Measurements from ENCODE around the gene ISG20L2.
"Not testable (repeated sequence)": the region's sequence is repeated elsewhere in the genome, so short reads cannot be mapped to it uniquely, and the experiment has no call there.

The ISG20L2 gene, protein sequence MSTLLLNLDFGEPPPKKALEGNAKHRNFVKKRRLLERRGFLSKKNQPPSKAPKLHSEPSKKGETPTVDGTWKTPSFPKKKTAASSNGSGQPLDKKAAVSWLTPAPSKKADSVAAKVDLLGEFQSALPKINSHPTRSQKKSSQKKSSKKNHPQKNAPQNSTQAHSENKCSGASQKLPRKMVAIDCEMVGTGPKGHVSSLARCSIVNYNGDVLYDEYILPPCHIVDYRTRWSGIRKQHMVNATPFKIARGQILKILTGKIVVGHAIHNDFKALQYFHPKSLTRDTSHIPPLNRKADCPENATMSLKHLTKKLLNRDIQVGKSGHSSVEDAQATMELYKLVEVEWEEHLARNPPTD

DNA sequence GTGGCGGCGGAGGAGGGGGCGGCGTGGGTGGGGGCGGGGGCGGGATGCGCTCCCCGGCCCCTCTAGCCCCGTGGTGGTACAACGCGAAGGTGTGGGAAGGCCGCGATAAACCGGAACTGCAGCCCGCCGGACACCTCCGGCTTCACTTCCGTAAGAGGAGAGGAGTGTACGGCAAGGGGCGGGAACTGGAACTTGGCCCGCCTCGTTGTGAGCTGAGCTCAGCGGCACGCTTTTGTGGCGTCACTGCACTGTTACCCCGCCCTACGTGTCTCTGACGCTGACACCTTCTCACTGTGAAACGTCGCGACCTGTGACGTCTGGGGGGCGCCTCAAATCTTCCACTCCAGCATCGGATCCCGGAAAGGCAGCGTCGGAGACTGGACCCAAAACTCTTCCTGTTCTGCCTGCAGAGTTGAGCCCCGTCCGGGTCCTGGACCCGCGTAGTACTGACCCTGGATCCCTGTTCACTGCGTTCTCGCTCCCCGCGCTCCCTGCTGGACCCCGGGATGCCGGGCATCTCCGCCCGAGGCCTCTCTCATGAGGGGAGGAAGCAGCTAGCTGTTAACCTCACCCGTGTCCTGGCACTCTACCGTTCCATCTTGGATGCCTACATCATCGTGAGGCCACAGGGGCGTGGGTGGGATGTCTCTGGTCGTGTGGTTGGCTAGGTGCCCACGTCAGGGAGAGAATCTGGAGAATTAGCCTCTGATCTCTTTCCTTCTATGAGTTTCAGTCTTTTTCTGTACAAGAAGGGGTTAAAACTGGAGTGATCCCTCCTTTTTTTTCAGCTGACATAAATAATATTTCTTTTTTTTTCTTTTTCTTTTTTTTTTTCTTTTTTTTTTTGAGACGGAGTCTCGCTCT lies at the start of gene ISG20L2:
ISG20L2 (minus strand) TSS at position 168 of the 864 bp plus-strand sequence. CDS start 1,114 bp downstream, outside the sequence.
- DNase-seq (ENCODE audit: low read depth in 4 of 4, low spot score in 1 of 4) = peak; percentile 75 to 95 (median 90)

DNA sequence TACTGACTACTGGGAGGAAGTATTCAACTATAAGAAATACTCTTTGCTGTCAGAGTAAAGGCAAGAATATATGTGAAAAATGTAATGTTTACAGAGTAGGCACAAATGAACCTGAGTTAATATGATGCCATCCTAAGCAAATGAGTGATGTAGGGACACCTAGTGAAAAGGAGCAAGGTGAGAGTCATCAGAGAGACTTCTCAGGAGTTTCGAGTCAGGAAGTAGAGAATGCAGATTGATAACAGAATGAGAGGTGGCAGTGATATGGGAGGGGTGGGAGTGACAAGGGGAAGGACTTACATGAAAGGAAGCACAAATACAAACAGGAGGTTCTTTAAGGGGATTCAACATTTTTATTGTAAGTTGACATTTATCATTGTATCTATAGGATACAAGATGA lies 49.0 kb upstream of the ISG20L2 start:
- DNase-seq (ENCODE audit: low read depth in 4 of 4, low spot score in 1 of 4) = no peak

DNA sequence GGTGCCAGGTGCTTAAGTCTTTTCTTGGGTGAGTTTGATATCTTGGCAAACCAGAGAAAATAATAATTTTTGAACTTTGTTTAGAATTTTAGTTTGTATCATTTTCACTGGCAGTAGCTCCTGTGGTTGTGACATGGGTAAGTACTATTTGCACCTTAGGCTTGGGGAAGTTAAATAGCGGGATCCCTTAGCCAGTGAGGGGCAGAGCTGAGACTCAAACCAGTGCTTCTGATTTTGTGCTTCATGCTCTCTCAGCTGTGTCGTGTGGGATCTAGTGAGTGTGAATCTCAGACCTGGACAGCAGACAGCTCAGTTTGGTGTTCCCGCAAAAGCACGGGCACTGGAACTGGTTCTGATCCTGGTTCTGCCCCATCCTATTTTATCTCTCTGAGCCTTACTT lies 48.4 kb upstream of the ISG20L2 start:
- DNase-seq (ENCODE audit: low read depth in 4 of 4, low spot score in 1 of 4) = no peak

DNA sequence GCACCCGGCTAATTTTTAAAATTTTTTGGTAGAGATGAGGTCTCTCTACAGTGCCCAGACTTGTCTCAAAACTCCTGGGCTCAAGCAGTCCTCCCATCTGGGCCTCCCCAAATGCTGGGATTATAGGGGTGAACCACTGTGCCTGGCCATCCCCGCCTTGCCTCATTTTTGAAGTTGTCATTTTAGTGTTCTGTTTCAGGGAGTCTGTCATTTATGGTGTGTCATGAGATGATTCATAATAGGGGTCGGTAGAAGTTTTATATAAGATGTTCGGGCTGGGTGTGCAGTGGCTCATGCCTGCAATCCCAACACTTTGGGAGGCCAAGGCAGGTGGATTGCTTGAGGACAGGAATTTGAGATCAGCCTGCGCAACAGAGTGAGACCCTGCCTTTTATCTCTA lies 47.2 kb upstream of the ISG20L2 start:
- DNase-seq (ENCODE audit: low read depth in 4 of 4, low spot score in 1 of 4) = no peak

DNA sequence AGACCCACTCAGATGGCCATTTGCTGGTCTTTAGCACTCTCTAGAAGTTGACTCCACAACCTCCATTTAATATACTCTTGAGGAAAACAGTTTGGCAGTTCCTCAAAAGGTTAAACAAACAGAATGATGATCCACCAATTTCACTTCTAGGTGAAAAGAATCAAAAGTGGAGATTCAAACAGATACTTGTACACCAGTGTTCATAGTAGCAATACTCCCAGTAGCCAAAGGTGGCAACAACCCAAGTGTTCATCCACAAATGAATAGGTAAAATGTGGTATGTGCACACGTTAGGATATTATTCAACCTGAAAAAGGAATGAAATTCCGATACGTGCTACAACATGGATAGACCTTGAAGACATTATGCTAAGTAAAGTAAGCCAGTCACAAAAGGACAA lies 45.0 kb upstream of the ISG20L2 start:
- no peak for DNase-seq (ENCODE audit: low read depth in 4 of 4, low spot score in 1 of 4)

DNA sequence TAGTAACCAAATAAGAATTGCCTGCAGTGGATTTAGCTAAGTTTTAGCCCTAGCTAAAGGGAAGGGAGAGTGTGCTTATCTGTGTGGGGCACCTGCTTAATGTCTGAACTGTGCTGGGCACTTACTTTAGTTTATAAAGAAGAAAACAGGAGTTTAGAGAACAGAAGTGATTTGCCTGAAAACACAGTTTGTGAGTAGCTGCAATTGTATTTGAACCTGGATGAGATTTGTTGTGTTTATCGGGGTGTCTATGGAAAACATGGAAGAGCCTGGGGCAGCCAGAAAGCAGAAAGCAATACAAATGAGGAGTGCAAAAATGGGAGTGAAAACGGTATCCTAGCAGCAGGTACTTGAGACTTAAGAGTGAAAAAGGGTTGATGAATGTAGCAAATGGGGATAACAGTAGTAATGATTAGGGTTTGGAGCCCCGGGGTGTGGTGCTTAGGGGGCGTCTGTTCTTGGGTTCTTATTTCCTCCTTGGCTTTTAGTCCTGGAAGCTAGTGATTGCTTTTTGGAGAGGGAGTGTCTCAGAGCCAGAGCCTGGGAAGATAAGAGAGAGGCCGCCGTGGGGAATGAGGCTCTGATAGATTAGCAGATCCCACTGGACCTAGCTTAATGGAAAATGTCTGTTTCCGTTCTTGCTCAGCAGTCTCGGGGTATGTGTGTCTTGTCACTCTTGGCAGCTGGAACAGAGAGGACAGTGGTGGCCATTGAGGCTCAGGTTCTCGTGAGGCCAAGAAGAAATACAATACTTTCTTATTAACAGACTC lies 44.3 kb upstream of the ISG20L2 start:
- DNase-seq (ENCODE audit: low read depth in 4 of 4, low spot score in 1 of 4) = no peak

DNA sequence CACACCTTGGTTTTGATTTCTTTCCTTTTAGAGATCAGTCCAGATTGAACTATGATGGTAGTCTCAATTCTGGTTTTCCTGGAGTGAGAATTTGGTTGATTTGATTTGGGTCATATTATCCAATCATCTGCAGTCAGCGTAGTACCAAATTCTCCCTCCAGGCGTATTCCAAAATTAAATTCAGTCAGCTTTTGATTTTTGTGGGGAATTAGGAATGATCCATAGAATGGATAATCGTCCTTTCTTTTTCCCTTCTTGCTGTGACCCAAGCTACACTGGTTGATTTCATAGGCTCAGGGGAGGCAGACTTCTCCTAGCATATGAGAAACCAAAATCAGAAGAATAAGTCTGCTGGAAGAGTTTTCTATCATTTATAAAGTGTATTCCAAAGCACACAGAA lies 43.7 kb upstream of the ISG20L2 start:
- DNase-seq (ENCODE audit: low read depth in 4 of 4, low spot score in 1 of 4) = no peak

DNA sequence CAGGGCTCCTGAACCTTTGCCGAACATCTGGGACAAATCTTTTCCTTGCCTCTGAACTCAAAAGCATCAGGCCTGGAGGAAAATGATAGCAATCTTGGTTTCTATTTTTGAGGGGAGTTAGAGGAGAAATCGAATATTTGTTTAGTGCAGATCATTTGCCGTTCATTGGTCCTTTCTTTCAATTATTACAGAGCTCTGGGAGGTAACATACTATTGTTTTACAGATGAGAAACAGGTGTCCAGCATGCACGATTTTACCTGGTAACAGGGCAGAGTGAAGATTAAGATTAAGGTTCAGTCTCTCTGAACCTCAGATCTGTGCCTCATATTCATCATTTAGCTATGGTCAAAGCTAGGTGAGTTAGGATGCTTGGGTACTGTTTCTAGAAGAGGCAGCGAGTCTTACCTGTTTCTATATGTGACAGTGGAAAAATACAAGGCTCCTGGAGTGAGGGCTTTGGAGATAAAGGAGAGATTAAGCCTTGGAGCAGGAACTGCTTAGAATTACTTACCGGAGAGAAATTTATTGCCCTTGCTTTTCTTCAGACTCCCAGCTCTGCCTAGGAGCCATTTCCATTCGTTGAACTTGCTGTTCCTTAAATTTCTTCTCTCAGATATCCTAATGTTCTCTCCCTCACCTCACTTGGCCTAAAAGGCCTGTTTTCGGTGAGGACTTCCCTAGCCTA lies 40.2 kb upstream of the ISG20L2 start:
- no peak for DNase-seq (ENCODE audit: low read depth in 4 of 4, low spot score in 1 of 4)

DNA sequence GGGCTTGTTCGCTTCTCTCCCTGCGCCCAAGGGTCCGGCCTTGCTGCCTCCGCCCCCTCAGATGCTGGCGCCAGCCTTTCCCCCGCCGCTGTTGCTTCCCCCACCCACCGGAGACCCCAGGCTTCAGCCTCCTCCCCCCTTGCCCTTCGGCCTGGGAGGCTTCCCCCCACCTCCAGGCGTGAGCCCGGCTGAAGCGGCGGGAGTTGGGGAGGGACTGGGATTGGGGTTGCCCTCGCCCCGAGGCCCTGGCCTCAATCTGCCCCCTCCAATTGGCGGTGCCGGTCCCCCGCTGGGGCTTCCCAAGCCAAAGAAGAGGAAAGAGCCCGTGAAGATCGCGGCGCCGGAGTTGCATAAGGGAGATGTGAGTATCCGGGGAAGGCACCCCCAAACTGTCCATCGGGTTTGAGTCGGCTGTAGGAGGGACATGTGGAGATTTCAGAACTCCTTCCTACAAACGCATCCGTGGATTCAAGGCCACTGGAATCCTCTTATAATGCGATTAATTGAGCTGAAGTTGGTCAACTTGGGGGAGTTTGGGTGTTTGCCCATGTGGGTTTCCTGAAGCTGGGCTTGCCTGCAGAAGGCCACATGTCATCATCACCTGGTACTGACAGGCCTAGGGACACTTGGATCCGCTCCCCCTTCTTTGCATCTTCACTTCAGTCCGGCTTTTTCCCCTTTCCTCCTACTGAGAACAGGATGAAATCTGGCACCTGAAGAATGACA lies 39.5 kb upstream of the ISG20L2 start:
- no peak for DNase-seq (ENCODE audit: low read depth in 4 of 4, low spot score in 1 of 4)

DNA sequence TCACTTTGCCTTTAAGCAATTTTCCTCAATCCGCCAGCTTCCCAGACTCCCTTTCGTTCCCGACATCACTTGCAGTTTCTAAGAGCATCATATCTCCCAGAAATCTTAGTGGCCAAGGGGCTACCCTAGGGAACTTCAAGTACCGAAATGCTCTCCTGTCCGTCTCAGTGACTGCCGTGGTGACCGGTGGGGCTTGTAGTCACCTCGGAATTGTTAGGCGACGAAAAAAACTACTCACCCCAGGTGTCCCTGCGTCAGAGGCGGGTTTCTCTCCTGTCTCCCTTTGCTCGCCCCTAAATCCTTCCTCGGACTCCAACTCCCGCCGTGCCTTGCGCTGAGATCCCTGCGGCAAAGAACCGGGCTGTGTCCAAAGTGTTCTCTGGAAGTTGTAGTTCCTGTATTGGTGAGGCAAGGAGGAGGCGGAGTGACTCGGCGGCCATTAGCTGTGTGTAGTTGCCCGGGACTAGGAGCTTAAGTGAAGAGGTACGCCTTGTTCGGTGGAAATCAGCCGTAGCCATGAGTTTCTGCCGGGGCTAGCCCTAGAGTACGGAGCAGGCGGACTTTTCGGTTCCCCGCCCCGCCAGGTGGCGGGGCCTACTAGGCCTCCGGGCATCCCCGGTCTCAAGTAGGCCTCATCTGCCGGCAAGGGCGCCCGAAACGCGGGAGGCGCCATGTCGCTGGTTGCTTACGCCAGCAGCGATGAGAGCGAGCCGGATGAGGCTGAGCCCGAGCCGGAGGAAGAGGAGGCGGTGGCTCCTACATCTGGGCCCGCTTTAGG lies 38.7 kb upstream of the ISG20L2 start, which contains the start of gene PRCC:
PRCC (plus strand) TSS at position 435 of the 778 bp plus-strand sequence; CDS start at position 672, 237 bp downstream.
- peak; percentile 81 to 94 (median 89) for DNase-seq (ENCODE audit: low read depth in 4 of 4, low spot score in 1 of 4)

DNA sequence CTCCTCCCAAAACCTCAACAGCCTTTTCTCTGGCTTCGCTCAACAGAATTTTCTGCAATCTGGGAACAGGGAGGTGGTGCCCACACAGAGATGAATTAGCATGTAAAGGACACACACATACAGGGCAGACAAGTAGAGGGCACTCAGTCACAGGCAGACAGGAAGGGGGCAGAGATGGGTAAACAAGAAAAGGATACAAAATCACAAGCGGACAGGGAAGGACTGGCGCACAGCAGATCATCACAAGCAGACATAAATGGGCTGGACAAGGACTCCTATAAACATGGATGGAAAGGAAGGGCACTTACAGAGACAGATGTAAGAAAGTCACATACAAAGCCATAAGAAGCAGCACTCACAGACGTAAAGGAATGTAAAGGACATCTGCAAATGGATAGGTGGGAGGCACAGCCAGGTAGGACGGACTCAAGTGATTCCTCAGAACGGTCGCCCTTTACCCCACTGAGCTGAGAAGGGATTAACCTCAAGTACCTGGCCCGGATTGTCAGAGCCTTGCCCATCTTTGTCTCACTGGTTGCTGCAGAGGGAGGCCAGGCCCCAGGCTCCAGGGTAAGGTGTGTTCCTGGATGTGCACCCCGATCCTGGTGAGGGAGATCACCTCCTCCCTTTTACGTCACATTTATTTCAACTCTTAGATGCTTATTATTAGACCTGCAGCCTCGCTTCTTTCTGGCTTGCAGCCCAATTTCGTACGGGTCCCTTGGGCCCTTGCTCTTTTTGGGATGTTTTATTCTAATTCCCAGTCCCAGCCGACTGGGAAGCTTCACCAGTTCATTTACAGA lies 37.9 kb upstream of the ISG20L2 start:
- no peak for DNase-seq (ENCODE audit: low read depth in 4 of 4, low spot score in 1 of 4)

DNA sequence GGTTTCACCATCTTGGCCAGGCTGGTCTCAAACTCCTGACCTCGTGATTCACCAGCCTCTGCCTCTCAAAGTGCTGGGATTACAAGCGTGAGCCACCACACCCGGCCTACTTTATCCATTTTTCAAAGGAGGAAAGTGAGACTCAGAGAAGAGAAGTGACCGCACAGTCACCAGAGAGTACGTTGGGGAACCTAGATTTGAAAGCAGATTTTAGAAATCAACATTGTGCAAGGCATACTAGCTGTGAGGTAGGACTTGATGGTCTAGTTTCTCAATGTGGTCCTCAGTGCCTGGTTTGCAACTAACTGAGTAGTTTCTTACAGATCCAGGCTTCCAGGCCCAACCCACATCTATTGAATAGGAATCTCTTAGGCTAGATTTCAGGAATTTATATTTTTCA lies 37.1 kb upstream of the ISG20L2 start:
- no peak for DNase-seq (ENCODE audit: low read depth in 4 of 4, low spot score in 1 of 4)

DNA sequence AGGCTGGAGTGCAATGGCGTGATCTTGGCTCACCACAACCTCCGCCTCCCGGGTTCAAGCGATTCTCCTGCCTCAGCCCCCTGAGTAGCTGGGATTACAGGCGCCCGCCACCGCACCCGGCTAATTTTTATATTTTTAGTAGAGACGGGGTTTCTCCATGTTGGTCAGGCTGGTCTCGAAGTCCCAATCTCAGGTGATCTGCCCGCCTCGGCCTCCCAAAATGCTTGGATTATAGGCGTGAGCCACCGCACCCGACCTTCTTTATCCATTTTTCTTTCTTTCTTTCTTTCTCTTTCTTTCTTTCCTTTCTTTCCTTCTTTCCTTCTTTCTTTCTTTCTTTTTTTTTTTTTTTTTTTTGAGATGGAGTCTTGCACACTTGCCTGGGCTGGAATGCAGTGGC lies 36.6 kb upstream of the ISG20L2 start:
- DNase-seq (ENCODE audit: low read depth in 4 of 4, low spot score in 1 of 4) = not testable (repeated sequence)

DNA sequence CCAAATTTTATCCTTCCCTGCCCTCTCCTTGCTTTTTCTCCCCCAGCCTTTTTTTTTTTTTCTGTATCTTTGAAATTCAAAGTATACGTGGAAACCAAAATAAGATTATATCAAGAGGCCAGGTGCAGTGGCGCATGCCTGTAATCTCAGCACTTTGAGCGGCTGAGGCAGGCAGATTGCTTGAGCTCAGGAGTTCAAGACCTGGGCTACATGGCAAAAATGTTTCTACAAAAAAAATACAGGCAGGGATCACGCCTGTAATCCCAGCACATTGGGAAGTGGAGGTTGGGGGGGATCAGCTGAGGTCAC lies 32.2 kb upstream of the ISG20L2 start:
- DNase-seq (ENCODE audit: low read depth in 4 of 4, low spot score in 1 of 4) = no peak

DNA sequence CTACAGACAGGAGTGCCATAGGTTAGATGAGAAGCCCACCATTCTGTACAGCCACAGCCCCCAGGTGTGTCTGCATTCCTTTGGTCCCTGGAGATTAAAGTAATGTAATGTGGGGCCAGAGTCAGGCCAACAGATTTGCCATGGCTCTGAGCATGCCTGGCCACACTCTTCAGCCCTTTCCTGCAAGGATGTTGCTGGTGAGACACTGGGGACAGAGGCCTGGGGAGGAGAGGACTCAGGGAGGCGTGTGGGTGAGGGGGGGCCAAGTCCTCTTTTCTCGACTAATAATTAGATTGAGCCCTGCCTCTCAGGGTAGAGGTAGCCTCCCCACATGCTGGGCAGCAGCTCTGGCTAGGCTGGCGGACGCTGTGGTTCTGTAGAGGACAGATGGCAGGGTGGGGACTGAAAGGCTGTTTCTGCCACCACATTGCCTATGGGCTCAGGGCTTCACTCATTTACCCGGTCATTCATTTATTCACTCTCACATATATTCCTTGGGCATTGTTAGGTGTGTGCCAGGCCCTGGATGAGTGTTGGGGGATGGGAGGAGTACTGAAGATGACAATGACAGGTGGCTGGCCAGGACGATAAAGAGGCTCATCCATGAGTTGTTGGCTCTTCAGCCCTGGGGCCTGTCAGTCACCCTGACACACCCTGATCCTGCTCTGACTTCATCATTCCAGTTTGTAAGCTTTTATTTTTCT lies 31.7 kb upstream of the ISG20L2 start:
- DNase-seq (ENCODE audit: low read depth in 4 of 4, low spot score in 1 of 4) = no peak

DNA sequence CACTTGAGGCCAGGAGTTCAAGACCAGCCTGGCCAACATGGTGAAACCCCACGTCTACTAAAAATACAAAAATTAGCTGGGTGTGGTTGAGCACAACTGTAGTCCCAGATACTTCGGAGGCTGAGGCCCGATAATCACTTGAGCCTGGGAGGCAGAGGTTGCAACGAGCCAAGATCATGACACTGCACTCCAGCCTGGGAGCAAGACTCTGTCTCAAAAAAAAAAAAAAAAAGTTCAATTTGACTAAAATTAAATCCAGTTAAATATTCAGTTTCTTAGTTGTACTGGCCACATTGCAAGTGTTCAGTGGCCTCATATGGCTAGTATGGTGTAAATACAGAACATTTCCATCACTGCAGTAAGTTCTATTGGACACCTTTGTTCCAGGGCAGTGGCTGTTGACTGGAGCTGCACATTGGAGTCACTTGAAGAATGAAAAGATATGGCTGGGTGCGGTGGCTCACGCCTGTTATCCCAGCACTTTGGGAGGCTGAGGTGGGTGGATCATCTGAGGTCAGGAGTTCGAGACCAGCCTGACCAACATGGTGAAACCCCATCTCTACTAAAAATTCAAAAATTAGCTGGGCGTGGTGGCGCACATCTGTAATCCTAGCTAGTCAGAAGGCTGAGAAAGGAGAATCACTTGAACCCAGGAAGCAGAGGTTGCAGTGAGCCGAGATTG lies 29.1 kb upstream of the ISG20L2 start:
- DNase-seq (ENCODE audit: low read depth in 4 of 4, low spot score in 1 of 4) = not testable (repeated sequence)

DNA sequence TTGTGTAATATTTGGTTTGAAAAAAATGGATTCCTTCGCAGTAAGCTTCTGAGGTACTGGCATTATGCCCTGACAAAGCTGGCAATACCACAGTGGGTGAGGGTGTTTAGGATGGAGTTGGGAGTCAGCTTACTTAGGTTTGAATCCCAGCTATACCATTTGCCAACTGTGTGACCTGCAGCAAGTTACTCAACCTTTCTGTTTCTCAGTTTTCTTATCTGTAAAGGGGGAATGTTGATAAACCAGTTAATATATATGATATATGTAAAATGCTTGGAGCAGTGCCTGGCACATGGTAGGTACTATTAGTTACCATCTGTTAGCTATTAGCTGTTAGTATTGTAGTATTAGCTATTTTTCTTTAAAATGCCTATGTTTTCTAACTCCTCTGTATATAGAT lies 27.8 kb upstream of the ISG20L2 start:
- DNase-seq (ENCODE audit: low read depth in 4 of 4, low spot score in 1 of 4) = no peak

DNA sequence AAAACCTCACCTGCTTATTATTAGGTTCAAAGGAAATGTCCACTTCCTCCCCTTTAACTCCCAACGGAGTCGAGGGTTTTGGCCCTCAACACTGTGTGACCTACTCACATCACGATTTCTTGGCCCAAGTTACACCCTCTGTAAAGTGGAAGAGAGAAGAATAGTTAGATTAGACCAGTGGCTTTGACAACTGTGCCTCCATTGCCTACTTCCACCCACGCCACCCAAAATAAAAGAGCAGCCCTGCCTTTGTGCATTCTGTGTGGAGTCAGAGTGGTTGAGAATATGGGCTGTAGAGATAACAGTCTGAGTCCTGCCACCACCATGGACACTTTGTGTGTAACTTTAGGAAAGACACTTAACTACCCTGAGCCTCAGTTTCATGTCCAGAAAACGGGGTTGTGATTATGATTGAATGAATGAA lies 27.0 kb upstream of the ISG20L2 start:
- no peak for DNase-seq (ENCODE audit: low read depth in 4 of 4, low spot score in 1 of 4)

Measured in stimulated activated CD4-positive, alpha-beta T cell treated with anti-CD3 and anti-CD28 coated beads, Interleukin-1b, Interleukin-23, amount 100 ng/mL, for 24 hours (primary cell).